Activated T-cell treated with anti-CD3 and anti-CD28 coated beads, Interleukin-2, amount 50 U/mL, for 24 hours (primary cell): Measurements from ENCODE around the gene PPIF.

Experiments
- DNase-seq: peaks from one replicate; pipeline ENCODE4 v3.0.0-alpha.2; 2020
- H3K27ac Mint-ChIP-seq: 2 replicates; pipeline ENCODE4 v1.8.0; 2020; ENCODE audit warnings: mild to moderate bottlenecking, mixed read lengths
- H3K27me3 Mint-ChIP-seq: 2 replicates; pipeline ENCODE4 v1.8.0; 2020; ENCODE audit warnings: mixed read lengths
- H3K36me3 Mint-ChIP-seq: 2 replicates; pipeline ENCODE4 v1.8.0; 2020; ENCODE audit warnings: low read depth, mixed read lengths
- H3K4me1 Mint-ChIP-seq: 2 replicates; pipeline ENCODE4 v1.8.0; 2020; ENCODE audit warnings: low read depth, mixed read lengths
- H3K4me3 Mint-ChIP-seq: 2 replicates; pipeline ENCODE4 v1.8.0; 2020; ENCODE audit warnings: mild to moderate bottlenecking, moderate library complexity, mixed read lengths
- H3K9me3 Mint-ChIP-seq: 2 replicates; pipeline ENCODE4 v1.8.0; 2020; ENCODE audit warnings: mixed read lengths

Gene PPIF

DNA sequence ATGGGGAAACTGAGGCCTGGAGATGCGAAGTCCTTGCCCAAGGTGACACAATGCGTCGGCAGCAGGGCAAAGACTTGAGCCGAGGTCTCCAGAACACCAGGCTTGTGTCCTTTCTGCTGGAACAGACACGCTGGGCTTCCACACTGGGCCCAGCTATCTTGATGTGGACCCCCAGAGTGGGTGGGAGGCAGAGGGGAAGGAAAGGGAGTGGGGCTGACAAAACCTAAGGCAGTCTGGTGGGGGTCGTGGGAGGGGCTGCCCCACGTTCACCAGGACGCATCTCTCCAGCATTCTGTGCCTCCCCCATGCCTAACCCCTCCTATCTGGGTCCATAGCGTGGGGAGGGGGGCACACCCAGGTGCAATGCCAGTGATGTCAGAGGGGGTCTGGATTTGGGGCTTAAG is 38.1 kb downstream of the PPIF start:
- H3K9me3 Mint-ChIP-seq = no peaks in the 10 kb centered on the region
- DNase-seq = no peak

DNA sequence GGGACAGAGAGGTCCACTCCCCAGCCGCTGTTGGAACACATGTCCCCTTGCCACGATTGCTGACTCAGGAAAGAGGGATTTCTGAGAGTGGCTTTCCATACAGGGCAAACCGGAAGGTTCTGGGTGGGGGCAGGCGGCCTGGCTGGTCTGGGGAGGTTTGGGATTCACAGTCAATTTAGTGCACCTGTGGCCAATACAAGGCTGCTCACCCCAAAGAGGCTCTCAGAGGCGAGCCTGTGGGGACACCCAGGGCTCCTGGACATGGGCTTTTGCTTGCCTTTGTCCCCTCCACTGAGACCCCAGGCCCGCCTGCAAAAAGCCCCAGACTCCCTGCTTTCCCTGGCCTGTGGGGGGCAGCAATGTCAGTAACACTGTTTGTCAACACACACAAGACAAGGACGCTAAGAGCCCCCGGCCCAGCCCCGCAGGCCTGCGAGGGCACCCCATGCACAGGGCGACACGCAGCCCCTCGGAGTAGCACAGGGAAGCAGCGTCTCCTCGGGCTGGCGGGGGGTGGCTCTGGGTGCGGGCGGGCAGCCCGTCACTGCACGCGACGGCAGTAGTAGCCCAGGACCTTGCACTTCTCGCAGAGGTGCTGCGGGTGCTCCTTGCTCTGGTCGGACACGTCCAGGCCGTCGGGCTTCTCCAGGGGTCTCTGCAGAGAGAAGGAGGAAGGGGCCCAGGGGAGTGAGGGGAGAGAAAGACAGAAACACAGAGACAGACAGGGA is 38.7 kb downstream of the PPIF start:
- Mint-ChIP-seq H3K9me3 (no peaks in the 10 kb centered on the region), H3K27me3 (no peaks in the 10 kb centered on the region), H3K27ac (no peak overlapping the region), H3K4me3 (no peak overlapping the region), H3K36me3 (no peaks in the 10 kb centered on the region), H3K4me1 (no peaks in the 10 kb centered on the region)
- DNase-seq = peak; percentile 21

More for the DNA sequence above, 38.1 kb downstream of the PPIF start:
- no peaks in the 10 kb centered on the region for H3K36me3 Mint-ChIP-seq
- no peaks in the 10 kb centered on the region for H3K4me1 Mint-ChIP-seq
- no peak overlapping the region for H3K27ac Mint-ChIP-seq
- no peak overlapping the region for H3K4me3 Mint-ChIP-seq
- H3K27me3 Mint-ChIP-seq = no peaks in the 10 kb centered on the region

DNA sequence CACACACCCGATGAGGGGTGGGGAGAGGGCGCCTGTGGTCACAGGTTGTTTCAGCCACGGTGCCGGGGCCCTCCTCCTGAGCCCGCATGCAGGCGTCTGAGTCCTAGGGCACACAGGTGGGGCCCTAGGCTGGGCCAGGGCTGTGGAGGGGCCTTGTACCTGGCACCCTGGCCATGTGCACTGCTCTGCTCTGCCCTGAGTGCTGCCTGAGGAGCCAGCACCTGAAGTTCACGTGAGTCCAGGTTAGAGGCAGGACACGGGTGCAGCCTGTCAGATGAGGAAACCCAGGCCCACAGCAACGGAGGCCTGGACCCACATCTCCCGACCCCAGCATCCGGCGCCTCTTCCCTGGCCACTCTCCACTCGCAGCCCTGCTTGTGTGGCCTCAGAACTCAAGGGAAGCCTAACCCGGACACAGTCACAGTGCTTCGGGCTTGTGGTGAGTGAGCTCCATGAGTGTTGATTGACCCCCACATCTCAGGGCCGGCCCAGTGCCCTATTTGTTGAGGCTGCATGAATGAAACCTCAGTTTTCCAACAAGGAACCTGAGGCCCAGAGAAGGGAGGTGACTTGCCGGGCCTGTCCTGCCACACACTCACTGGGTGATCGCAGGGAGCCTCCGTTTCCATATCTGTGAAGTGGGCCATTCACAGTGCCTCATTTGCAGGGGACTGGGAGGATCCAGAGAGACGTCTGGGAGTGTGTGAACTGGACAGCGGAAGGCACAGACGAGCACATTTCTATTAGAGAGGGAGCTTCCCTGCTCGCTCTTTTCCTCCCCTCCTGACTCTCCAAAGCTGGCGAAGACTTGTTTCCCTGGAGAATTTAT is 39.6 kb downstream of the PPIF start:
- Mint-ChIP-seq H3K9me3 (no peaks in the 10 kb centered on the region), H3K4me1 (no peaks in the 10 kb centered on the region), H3K27me3 (no peaks in the 10 kb centered on the region), H3K27ac (no peak overlapping the region), H3K4me3 (no peak overlapping the region), H3K36me3 (no peaks in the 10 kb centered on the region)
- DNase-seq = peak; percentile 27

DNA sequence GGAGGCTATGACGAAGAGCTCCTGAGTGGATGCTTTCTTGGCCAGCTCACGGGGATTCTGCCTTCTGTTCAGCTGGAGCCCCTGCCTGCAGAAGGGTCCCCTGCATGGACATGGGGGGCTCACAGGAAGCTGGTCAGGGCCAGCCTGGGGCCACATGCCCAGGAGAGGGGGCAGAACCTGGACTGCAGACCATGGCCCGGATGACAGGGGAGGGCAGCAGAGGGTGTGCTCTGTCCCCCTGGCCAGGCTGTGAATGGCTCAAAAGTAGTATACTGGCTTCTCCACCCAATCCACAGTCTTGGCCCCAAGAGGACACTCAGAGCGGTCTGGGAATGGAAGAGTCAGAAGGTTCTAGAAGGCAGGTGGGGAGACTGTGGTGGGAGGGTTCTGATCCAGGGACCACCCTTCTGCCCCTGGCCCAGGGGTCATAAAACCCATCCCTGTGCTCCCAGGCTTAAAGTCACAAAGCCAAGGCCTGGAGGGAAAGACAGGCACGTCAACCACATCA is 40.3 kb downstream of the PPIF start:
- no peaks in the 10 kb centered on the region for H3K36me3 Mint-ChIP-seq
- no peak overlapping the region for H3K27ac Mint-ChIP-seq
- H3K4me1 Mint-ChIP-seq = no peaks in the 10 kb centered on the region
- no peaks in the 10 kb centered on the region for H3K9me3 Mint-ChIP-seq
- DNase-seq = no peak
- no peaks in the 10 kb centered on the region for H3K27me3 Mint-ChIP-seq
- H3K4me3 Mint-ChIP-seq = no peak overlapping the region

DNA sequence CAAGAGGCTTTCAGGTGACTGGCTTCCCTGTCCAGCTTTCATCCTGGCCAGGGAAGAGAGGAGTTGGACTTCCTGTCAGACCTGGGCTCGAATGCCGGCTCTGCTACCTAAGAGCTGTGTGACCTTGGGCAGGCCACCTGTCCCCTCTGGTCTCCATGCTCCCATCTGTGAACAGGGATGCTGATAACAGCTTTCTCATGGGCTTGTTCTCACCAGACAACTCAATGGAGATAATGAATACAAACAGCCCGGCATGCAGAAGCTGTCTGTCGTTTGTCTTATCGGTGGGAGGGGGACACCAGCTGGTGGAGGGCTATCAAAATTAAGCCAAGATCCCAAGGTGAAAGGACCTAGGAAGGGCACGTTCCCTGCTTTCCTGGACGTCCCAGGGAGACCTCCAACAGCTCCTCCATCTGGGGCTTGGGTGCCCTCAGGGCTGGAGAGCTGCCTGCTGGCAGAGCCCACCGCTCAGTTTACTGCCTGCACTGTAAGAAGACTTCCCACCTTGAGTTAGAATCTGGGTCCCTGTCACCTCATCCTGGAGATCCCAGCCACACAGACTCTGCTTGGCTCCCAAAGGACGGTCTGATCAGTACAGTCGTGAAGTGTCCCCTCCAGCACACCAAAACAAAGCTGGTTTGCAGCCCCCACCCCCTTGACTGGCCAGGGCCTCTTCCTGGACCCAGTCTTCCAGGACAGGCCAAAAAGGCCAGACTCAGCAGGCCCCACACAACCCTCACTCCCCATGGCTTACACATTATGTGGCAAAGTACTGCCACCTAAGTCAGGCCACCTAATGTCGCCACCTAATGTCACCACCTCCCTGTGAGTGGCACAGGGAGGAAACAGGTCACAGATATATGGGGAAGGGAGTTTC is 40.9 kb downstream of the PPIF start:
- no peaks in the 10 kb centered on the region for H3K36me3 Mint-ChIP-seq
- H3K4me1 Mint-ChIP-seq = no peaks in the 10 kb centered on the region
- H3K27ac Mint-ChIP-seq = no peak overlapping the region
- no peaks in the 10 kb centered on the region for H3K9me3 Mint-ChIP-seq
- H3K27me3 Mint-ChIP-seq = no peaks in the 10 kb centered on the region
- H3K4me3 Mint-ChIP-seq = no peak overlapping the region
- DNase-seq = peak; percentile 14

DNA sequence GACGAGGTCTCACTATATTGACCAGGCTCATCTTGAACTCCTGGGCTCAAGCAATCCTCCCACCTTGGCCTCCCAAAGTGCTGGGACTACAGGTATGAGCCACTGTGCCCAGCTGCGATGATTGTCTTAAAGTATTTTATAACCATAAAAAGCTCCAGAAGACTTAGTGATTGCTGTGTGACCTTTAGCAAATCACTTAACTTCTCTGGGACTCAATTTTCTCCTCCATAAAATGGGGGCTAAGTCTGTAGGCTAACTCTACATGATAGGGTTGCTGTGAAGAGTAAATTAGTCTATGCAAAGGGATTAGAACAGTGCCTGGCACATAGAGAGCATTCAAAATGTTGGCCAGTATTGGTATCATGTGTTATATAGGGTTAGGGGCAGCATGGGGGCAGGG is 42.8 kb downstream of the PPIF start:
- H3K36me3 Mint-ChIP-seq = no peaks in the 10 kb centered on the region
- no peaks in the 10 kb centered on the region for H3K4me1 Mint-ChIP-seq
- H3K27ac Mint-ChIP-seq = no peak overlapping the region
- no peaks in the 10 kb centered on the region for H3K27me3 Mint-ChIP-seq
- H3K9me3 Mint-ChIP-seq = no peaks in the 10 kb centered on the region
- DNase-seq = no peak
- H3K4me3 Mint-ChIP-seq = no peak overlapping the region

DNA sequence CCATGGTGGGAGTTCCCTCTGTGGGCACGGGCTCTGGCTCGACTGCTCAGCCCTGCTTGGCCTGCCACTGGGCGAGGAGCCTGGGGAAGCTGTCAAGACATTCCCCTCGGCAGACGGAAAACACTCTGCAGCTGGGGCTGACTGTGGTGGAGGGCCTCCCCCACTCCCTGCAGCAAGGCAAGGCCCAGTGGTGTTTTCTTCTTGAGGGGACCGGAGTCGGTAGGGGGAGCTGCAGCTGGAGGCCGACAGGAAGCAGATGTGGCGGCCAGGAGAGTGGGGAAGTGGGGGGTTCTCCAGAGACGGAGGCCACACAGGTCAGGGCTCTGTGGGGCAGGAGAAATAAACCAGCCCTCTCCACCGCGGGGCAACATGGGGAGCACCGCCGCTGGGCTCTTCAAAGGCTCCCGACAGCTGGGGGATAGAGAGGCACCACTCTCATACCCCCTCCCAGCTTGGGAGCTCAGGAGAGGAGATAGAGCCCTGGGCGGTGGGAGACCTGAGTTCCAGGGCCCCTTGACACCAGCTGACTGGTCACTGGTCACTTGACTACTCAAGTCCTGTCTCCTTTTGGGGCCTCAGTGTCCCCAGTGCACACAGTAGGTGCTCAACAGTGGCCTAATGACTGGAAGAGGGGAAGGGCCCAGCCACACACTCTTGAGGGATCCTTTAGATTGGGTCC is 43.4 kb downstream of the PPIF start:
- H3K27me3 Mint-ChIP-seq = no peaks in the 10 kb centered on the region
- no peaks in the 10 kb centered on the region for H3K36me3 Mint-ChIP-seq
- no peaks in the 10 kb centered on the region for H3K9me3 Mint-ChIP-seq
- H3K4me3 Mint-ChIP-seq = no peak overlapping the region
- H3K4me1 Mint-ChIP-seq = no peaks in the 10 kb centered on the region
- DNase-seq = peak; percentile 24
- no peak overlapping the region for H3K27ac Mint-ChIP-seq

DNA sequence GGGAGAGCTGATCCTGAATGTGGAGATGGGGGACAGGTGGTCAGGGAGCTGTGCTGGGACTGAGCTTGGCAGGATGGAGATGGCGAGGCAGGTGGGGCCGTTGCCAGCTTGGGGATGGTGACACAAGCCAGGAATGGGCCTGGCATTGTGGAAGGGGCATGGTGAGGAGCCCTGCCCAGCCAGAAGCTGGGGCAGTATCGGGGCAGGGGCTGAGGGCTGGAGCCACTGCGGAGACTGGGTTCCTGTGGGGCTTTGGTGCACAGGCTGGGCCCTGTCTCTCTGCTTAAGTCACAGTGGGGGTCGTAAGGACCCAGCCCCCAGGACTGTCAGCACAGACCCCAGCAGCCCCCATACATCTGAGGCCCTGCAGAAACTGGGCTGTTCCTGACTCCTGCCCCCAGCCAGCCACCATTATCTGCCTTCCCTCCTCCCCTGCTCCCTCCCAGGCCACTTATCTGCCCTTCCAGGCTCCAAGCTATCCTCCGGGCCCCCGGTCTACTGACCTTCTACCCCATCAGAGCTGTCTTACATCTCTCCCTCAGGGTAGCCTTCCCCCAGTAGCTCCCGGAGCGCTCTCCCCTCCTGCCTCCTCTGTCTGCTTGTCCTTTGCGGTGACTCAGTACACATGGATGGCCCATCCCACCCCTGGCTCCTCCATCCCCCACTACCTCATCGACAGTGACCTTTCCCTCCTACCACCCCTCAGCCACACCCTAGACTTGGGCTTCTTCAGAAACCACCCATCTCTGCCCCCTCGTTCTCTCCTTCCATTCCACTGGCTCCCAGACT is 44.2 kb downstream of the PPIF start:
- no peak overlapping the region for H3K27ac Mint-ChIP-seq
- no peak for DNase-seq
- no peak overlapping the region for H3K4me3 Mint-ChIP-seq
- no peaks in the 10 kb centered on the region for H3K27me3 Mint-ChIP-seq
- no peaks in the 10 kb centered on the region for H3K4me1 Mint-ChIP-seq
- no peaks in the 10 kb centered on the region for H3K9me3 Mint-ChIP-seq
- no peaks in the 10 kb centered on the region for H3K36me3 Mint-ChIP-seq

DNA sequence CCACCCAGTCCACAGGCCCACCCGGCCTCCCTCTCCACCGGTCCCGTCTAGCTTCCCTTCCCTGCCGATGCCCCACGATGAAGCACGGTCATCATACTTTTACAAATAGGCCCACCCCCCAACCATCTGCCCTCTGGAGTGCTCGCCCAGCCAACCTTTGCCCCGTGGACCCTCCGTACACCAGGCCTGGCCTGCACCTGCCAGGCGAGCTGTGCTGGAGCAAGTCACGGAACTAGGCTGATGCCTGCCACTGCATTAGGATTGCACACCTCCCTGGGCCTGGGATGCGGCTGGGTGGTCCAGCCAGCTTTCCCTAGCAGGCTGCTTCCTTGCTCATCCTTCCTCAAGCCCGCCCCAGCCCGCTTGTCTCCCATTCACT is 44.7 kb downstream of the PPIF start:
- Mint-ChIP-seq H3K4me3 (no peak overlapping the region), H3K9me3 (no peaks in the 10 kb centered on the region), H3K4me1 (no peaks in the 10 kb centered on the region), H3K36me3 (no peaks in the 10 kb centered on the region), H3K27ac (no peak overlapping the region), H3K27me3 (no peaks in the 10 kb centered on the region)
- no peak for DNase-seq

DNA sequence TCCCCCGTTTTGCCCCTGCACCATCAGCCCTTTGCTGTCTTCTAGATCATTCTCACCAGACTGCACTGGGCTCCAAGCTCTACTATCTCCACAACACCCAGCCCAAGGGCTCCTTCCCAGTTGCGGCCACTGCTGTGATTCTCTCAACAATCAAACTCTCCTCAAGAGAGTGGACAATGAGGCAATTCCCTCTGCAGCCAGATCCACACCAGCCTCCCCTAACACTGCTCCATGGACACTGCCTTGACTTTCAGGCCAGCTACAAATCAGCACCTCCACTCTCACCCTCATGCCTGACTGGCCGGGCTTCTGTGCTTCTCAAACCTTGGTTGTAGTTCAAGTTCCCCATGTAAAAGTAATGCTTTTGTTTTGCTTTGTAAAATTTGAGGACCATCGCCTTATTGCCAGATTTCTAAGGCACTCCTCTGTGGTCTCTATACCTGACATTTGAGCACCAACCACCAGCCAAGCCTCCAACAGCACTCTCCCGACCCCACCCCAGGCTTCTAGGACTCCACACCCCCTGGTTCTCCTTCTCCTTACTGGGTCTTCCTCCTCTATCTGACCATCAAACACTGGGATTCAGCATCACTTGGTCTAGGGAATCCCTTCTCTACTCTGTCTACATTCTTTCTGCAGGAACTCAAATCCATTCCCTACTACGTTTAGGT is 45.4 kb downstream of the PPIF start:
- H3K36me3 Mint-ChIP-seq = no peaks in the 10 kb centered on the region
- no peak for DNase-seq
- H3K27me3 Mint-ChIP-seq = no peaks in the 10 kb centered on the region

DNA sequence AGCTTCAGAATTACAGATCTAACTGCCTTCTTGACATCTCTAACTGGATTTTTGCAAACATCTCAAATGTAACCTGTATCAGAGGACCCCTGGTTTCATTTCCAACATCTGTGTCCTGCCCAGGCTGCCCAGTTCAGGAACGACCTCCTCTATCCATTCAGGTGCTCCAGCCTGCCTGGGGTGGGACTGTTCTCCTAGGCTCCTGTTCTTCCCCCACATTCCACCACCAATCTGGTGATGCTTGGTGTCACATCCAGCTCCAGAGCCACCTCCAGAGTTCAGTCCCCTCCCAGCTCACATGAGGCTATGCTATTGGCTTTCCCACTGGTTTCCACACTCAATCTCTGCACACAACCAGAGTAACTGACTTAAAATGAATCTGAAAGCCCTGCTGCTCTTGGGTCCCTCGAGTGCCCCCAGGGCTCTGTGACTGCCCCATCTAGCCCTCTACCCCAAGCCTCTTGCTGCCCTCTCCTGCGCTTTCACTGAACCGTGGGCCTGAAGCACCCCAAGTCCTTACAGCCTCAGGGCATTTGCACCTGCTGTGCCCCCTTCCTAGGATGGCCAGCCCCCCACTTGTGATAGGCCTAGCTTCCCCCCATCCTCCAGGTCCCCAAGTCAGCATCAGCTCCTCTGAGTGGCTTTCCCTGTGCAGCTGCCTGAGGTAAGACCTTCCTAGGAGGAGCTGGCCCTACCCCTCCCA is 46.1 kb downstream of the PPIF start:
- Mint-ChIP-seq H3K4me3 (no peak overlapping the region), H3K27ac (no peak overlapping the region), H3K36me3 (no peaks in the 10 kb centered on the region), H3K9me3 (no peaks in the 10 kb centered on the region), H3K4me1 (no peaks in the 10 kb centered on the region), H3K27me3 (no peaks in the 10 kb centered on the region)
- DNase-seq = no peak

More for the DNA sequence above, 45.4 kb downstream of the PPIF start:
- H3K4me1 Mint-ChIP-seq = no peaks in the 10 kb centered on the region
- H3K27ac Mint-ChIP-seq = no peak overlapping the region
- H3K9me3 Mint-ChIP-seq = no peaks in the 10 kb centered on the region
- no peak overlapping the region for H3K4me3 Mint-ChIP-seq

DNA sequence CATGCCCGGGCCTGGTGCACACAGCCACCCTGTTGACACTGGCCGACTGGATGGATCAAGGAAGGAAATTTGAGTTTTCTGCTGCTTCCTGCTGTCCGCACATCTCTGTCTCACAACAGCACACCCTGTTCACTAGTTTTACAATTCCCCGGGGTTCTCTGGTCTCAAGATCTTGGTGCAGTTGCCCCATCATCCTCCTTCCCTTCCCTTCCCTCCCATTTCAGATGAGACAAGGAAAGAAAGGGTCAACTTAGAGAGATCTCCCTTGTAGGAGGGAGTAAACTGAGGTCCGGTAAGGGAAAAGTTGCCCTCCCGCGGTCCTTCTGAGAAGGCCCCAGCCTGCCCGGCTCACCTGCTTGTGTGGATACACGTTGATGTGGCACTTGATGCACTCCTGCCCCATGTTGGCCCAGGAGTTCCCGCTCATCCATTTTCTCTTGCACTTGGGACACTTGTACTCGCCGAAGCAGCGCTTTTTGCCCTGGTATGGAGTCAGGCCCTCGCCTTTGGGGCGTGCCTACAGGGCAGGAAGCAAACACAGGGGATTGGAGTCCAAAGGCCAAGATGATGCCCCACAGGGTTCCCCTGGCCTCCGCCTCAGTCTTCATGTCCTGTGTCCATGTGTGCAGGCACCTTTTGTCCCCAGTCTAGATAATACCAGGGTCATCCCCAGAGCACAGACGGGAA is 46.8 kb downstream of the PPIF start:
- no peaks in the 10 kb centered on the region for H3K27me3 Mint-ChIP-seq
- H3K4me1 Mint-ChIP-seq = no peaks in the 10 kb centered on the region
- H3K27ac Mint-ChIP-seq = no peak overlapping the region
- no peak for DNase-seq
- H3K36me3 Mint-ChIP-seq = no peaks in the 10 kb centered on the region
- no peaks in the 10 kb centered on the region for H3K9me3 Mint-ChIP-seq
- no peak overlapping the region for H3K4me3 Mint-ChIP-seq
